ENCODE measurements around the gene AK5.

DNA sequence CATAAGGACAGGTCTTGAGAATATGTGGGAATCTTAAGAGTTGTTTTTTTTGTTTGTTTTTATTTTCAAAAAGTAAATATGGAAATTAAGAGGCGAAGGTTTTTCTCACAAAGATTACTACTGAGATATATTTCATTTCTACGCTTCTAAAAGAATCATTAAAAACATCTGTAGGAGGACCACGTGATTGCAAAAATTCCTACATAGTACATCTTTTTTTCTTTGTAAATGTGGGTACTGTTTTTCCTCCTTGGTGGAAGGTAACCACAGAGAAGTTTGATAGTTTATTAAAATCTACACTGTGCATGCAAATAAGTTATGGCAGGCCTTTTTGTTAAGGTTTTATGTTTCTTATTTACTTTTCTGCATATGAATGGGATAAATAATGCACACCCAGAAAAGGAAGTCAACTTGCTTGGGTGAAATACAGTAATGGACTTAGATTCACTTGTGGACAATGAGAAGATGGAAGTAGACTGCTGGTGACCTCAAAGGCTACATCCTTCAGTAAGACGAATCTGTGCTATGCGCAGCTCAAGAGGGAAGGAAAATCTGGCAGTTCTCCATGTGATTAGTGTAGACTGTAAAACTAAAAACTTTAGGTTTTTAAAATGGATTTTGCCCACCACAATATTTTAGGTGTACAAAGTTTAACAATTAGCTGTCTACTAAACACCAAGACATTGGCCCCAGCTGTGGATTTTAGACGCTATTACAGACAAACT is 2.0 kb downstream of the AK5 start:
- TF ChIP-seq, protein P1, sequence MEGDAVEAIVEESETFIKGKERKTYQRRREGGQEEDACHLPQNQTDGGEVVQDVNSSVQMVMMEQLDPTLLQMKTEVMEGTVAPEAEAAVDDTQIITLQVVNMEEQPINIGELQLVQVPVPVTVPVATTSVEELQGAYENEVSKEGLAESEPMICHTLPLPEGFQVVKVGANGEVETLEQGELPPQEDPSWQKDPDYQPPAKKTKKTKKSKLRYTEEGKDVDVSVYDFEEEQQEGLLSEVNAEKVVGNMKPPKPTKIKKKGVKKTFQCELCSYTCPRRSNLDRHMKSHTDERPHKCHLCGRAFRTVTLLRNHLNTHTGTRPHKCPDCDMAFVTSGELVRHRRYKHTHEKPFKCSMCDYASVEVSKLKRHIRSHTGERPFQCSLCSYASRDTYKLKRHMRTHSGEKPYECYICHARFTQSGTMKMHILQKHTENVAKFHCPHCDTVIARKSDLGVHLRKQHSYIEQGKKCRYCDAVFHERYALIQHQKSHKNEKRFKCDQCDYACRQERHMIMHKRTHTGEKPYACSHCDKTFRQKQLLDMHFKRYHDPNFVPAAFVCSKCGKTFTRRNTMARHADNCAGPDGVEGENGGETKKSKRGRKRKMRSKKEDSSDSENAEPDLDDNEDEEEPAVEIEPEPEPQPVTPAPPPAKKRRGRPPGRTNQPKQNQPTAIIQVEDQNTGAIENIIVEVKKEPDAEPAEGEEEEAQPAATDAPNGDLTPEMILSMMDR (IDR thresholded peaks at IDR 0.05; ENCODE audit: insufficient read depth, low read length, poor library complexity, severe bottlenecking), result no peak
- no peak for TF ChIP-seq EZH2phosphoT487 (conservative IDR thresholded peaks at IDR 0.05; ENCODE audit: low read length)
